Measurements from ENCODE around the gene BFSP1.

The BFSP1 gene

GRCh38 chr20:17504066-17504897 lies 26.9 kb downstream of the BFSP1 start:
- DNase-seq (ENCODE audit: low read depth in 1 of 2, low spot score in 1 of 2): no peak
- Histone ChIP-seq H3K4me3 (replicated peaks; ENCODE audit: insufficient read depth, low read length) (no peak overlapping the region), H3K27me3 (ENCODE audit: insufficient read depth, poor library complexity, severe bottlenecking) (no peaks in the 10 kb centered on the region), H3K27ac (replicated peaks) (no peak overlapping the region)
- TF ChIP-seq POLR2AphosphoS5 (IDR thresholded peaks at IDR 0.05; ENCODE audit: low read depth): no peak
- TF ChIP-seq REST (IDR thresholded peaks at IDR 0.05; ENCODE audit: insufficient replicate concordance, low read depth): no peak
- no peak for TF ChIP-seq GABPA (IDR thresholded peaks at IDR 0.05; ENCODE audit: low read depth)
- TF ChIP-seq CTCF (IDR thresholded peaks at IDR 0.05; ENCODE audit: insufficient read depth, low read length): no peak
- no peak for TF ChIP-seq SPI1 (IDR thresholded peaks at IDR 0.05; ENCODE audit: borderline replicate concordance, low read depth)

GRCh38 chr20:17503301-17504065 lies 27.7 kb downstream of the BFSP1 start:
- Histone ChIP-seq H3K27me3 (ENCODE audit: insufficient read depth, poor library complexity, severe bottlenecking) (no peaks in the 10 kb centered on the region), H3K4me3 (replicated peaks; ENCODE audit: insufficient read depth, low read length) (no peak overlapping the region), H3K27ac (replicated peaks) (no peak overlapping the region)
- TF ChIP-seq GABPA (IDR thresholded peaks at IDR 0.05; ENCODE audit: low read depth) (no peak), CTCF (IDR thresholded peaks at IDR 0.05; ENCODE audit: insufficient read depth, low read length) (no peak)
- DNase-seq (ENCODE audit: low read depth in 1 of 2, low spot score in 1 of 2): no peak

- TF ChIP-seq REST (IDR thresholded peaks at IDR 0.05; ENCODE audit: insufficient replicate concordance, low read depth): no peak
- TF ChIP-seq POLR2AphosphoS5 (IDR thresholded peaks at IDR 0.05; ENCODE audit: low read depth): no peak
- no peak for TF ChIP-seq CTCF (IDR thresholded peaks at IDR 0.05; ENCODE audit: insufficient read depth, low read length)
- no peak for TF ChIP-seq GABPA (IDR thresholded peaks at IDR 0.05; ENCODE audit: low read depth)
- TF ChIP-seq SPI1 (IDR thresholded peaks at IDR 0.05; ENCODE audit: borderline replicate concordance, low read depth): no peak
- Histone ChIP-seq H3K4me3 (replicated peaks; ENCODE audit: insufficient read depth, low read length) (no peak overlapping the region), H3K27me3 (ENCODE audit: insufficient read depth, poor library complexity, severe bottlenecking) (no peaks in the 10 kb centered on the region), H3K27ac (replicated peaks) (no peak overlapping the region)
- DNase-seq (ENCODE audit: low read depth in 1 of 2, low spot score in 1 of 2): no peak
These were observed 29.1 kb downstream of the BFSP1 start for GRCh38 chr20:17502105-17502504.

Data from HL-60 (cell line).